ENCODE data around the gene UXS1.
"Not testable (repeated sequence)": the region's sequence is repeated elsewhere in the genome, so short reads cannot be mapped to it uniquely, and the experiment has no call there.

DNA sequence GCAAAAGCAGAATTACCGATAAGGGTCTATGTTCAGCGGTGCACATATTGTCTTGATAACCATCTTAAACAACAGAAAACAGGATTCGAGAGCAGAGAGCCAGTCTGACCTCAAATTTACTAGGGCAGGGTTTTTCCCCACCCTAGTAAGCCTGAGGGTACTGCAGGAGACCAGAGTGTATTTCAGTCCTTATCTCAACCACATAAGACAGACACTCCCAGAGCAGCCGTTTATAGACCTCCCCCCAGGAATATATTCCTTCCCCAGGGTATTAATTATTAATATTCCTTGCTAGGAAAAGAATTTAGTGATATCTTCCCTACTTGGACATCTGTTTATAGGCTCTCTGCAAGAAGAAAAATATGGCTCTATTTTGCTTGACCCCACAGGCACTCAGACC lies 41.3 kb upstream of the UXS1 start:
- not testable (repeated sequence) for TF ChIP-seq EZH2 (IDR thresholded peaks at IDR 0.05; ENCODE audit: borderline replicate concordance, insufficient read depth, low read length, poor library complexity, severe bottlenecking); POLR2AphosphoS5 (IDR thresholded peaks at IDR 0.05); RAD21 (conservative IDR thresholded peaks at IDR 0.05); EP300 (conservative IDR thresholded peaks at IDR 0.05; ENCODE audit: poor library complexity, severe bottlenecking); SMC3 (conservative IDR thresholded peaks at IDR 0.05; ENCODE audit: poor library complexity)
- TF ChIP-seq, protein P1, sequence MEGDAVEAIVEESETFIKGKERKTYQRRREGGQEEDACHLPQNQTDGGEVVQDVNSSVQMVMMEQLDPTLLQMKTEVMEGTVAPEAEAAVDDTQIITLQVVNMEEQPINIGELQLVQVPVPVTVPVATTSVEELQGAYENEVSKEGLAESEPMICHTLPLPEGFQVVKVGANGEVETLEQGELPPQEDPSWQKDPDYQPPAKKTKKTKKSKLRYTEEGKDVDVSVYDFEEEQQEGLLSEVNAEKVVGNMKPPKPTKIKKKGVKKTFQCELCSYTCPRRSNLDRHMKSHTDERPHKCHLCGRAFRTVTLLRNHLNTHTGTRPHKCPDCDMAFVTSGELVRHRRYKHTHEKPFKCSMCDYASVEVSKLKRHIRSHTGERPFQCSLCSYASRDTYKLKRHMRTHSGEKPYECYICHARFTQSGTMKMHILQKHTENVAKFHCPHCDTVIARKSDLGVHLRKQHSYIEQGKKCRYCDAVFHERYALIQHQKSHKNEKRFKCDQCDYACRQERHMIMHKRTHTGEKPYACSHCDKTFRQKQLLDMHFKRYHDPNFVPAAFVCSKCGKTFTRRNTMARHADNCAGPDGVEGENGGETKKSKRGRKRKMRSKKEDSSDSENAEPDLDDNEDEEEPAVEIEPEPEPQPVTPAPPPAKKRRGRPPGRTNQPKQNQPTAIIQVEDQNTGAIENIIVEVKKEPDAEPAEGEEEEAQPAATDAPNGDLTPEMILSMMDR (IDR thresholded peaks at IDR 0.05; ENCODE audit: poor library complexity, severe bottlenecking): not testable (repeated sequence)
- TF ChIP-seq, protein P2, sequence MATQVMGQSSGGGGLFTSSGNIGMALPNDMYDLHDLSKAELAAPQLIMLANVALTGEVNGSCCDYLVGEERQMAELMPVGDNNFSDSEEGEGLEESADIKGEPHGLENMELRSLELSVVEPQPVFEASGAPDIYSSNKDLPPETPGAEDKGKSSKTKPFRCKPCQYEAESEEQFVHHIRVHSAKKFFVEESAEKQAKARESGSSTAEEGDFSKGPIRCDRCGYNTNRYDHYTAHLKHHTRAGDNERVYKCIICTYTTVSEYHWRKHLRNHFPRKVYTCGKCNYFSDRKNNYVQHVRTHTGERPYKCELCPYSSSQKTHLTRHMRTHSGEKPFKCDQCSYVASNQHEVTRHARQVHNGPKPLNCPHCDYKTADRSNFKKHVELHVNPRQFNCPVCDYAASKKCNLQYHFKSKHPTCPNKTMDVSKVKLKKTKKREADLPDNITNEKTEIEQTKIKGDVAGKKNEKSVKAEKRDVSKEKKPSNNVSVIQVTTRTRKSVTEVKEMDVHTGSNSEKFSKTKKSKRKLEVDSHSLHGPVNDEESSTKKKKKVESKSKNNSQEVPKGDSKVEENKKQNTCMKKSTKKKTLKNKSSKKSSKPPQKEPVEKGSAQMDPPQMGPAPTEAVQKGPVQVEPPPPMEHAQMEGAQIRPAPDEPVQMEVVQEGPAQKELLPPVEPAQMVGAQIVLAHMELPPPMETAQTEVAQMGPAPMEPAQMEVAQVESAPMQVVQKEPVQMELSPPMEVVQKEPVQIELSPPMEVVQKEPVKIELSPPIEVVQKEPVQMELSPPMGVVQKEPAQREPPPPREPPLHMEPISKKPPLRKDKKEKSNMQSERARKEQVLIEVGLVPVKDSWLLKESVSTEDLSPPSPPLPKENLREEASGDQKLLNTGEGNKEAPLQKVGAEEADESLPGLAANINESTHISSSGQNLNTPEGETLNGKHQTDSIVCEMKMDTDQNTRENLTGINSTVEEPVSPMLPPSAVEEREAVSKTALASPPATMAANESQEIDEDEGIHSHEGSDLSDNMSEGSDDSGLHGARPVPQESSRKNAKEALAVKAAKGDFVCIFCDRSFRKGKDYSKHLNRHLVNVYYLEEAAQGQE (IDR thresholded peaks at IDR 0.05; ENCODE audit: borderline replicate concordance): not testable (repeated sequence)
